GM13976 (cell line): ENCODE measurements around the gene SYT1.

ENCODE experiments used
- DNase-seq: peaks from one replicate; pipeline ENCODE4 v3.0.0; 2012; ENCODE audit warnings: low spot score
- in situ Hi-C: fragments of 300-500 bp; cut with MboI; formaldehyde crosslinking; loops from one replicate; pipeline ENCODE4 v1.12.0; 2022; ENCODE audit warnings: low sequenced_read_pairs, mixed read lengths, inconsistent platforms; ENCODE audit not compliant: unreplicated experiment
- TF ChIP-seq, protein P1 (sequence below): IDR thresholded peaks from 2 replicates; pipeline ENCODE4 v1.5.1; 2012; ENCODE audit warnings: borderline replicate concordance, mild to moderate bottlenecking; ENCODE audit not compliant: insufficient read depth; ENCODE audit errors: extremely low read depth, missing control alignments, control extremely low read depth

SYT1 gene

DNA sequence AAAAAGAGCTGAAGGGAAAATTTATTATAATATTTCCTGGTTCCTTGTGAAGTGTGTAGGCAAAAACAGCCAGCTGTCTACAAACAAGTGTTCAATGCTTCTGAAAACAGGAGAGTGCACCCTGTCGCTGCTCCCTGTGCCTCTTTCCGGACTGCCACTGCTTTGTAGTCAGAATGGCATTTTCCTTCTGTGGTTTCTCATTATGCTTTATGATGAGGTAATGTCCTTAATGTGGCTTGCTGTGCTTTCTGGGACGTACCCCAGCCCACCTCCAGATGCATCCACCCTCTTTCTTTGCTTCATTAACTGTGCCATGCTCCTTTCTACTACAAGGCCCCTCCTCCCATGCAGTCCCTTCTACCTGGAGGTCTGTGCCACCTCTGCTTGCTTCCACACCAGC lies 148.1 kb downstream of the SYT1 start:
- in situ Hi-C loops: no loop called here
- TF ChIP-seq, protein P1, sequence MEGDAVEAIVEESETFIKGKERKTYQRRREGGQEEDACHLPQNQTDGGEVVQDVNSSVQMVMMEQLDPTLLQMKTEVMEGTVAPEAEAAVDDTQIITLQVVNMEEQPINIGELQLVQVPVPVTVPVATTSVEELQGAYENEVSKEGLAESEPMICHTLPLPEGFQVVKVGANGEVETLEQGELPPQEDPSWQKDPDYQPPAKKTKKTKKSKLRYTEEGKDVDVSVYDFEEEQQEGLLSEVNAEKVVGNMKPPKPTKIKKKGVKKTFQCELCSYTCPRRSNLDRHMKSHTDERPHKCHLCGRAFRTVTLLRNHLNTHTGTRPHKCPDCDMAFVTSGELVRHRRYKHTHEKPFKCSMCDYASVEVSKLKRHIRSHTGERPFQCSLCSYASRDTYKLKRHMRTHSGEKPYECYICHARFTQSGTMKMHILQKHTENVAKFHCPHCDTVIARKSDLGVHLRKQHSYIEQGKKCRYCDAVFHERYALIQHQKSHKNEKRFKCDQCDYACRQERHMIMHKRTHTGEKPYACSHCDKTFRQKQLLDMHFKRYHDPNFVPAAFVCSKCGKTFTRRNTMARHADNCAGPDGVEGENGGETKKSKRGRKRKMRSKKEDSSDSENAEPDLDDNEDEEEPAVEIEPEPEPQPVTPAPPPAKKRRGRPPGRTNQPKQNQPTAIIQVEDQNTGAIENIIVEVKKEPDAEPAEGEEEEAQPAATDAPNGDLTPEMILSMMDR: no peak
- DNase-seq: no peak

GRCh38 chr12:79016181-79016580 lies 151.6 kb downstream of the SYT1 start:
- TF ChIP-seq, protein P1: no peak
- in situ Hi-C loops: no loop called here
- DNase-seq: no peak

GRCh38 chr12:79019672-79020071 lies 155.1 kb downstream of the SYT1 start:
- in situ Hi-C loops: no loop called here
- TF ChIP-seq, protein P1: no peak

GRCh38 chr12:79020106-79020505 lies 155.5 kb downstream of the SYT1 start:
- in situ Hi-C loops: no loop called here
- no peak for DNase-seq
- TF ChIP-seq, protein P1: no peak

More at GRCh38 chr12:79019672-79020071, 155.1 kb downstream of the SYT1 start:
- no peak for DNase-seq

DNA sequence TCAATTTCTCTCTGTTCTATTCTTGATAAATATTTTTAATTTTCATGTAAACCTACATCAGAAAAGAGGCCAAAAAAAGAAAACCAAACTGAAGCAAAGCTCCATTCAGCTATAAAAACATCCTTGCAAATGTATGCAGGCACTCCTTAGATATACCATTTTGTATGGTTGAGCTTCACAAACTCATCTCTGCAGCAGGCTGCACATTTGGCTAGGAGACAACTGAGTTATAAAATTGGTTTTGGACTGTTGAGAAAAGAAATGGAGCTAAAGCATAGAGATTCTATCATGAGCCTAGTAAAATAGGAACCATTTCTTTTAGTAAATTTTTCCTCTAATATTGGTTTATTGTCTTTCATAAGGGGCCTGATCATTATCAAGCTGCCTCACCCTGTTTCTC lies 156.4 kb downstream of the SYT1 start:
- TF ChIP-seq, protein P1: no peak
- no peak for DNase-seq
- in situ Hi-C loops: no loop called here

DNA sequence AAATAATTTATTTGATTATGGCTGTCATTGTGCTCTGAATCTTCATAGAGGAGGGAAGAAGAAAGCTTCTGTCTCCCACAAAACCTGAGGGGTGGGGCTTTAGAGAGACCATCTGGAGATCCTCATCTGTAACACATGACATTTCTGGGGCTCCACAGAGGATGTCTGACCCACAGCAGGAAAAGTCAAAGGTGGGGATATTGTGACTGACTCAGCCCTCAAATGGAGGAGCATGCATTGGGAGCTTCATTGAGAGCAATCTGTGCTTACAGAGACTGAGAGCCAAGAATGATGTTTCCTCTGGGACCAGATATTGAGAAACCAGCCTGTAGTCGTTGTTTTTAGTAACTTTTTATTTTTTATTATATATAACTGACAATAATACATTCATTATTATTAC lies 158.7 kb downstream of the SYT1 start:
- in situ Hi-C loops: no loop called here
- DNase-seq: no peak

More for the DNA sequence above, 158.7 kb downstream of the SYT1 start:
- TF ChIP-seq, protein P1: no peak
